Anterior cingulate cortex (tissue), 58 donors: ENCODE measurements around the gene HSP90AA1.
A peak's percentile ranks its signal among the peaks of the same experiment; 100 is the strongest.
"Not testable (repeated sequence)": the region's sequence is repeated elsewhere in the genome, so short reads cannot be mapped to it uniquely, and the experiment has no call there.

Source experiments
- DNase-seq, 58 donors: peaks; one replicate each; lab custom pipeline; 2025; lab: John Stamatoyannopoulos, UW

The HSP90AA1 gene

DNA sequence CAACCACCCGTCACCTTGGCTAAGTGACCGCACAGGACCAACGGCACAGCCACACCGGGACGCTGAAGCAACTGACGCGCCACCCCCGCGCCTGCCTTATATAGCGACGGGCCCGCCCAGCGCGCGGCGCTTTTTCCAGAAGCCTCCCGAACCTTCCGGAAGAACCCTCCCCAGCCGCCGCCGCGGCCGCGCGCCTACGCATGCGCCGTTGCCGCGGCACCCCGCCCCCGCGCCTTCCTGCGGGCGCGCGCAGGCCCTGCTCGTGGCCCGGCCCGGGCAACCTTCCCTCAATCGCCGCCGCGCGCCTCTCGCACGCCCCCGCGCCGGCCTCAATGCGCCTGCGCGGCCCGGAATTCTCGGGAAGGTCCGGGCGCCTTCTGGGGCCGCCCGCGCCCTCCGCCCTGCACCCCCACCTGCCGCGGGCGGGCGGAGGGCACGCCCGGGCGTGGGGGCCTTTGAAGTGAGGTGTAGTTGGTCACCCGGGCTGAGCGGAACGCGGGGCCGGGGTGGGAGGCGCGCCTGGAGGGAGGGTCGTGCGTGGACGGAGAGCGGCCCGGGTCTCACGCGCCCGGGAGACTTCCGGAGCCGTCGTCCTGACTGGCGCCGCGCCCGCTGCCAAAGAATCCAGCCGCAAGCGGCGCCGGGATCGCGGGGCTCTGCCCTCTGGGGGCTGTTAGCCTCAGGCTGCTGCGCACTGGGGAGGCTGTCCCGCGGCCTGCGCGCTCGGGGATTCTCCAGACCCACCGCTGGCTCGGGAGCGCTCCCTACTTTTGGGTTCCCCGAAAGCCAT, at the start of gene HSP90AA1:
Gene HSP90AA1 (minus strand): TSS at position 73 of the 790 bp plus-strand sequence. CDS start 666 bp downstream, outside the sequence.
- peak; percentile 51 to 99 (median 88) for DNase-seq

DNA sequence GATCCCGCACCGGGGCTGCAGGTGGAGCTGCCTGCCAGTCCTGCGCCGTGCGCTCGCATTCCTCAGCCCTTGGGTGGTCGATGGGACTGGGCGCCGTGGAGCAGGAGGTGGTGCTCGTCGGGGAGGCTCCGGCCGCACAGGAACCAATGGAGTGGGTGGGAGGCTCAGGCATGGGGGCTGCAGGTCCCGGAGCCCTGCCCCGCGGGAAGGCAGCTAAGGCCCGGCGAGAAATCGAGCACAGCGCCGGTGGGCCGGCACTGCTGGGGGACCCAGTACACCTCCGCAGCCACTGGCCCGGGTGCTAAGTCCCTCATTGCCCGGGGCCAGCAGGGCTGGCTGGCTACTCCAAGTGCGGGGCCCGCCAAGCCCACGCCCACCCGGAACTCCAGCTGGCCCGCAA, 48.6 kb upstream of the HSP90AA1 start:
- DNase-seq: not testable (repeated sequence)

GRCh38 chr14:102134719-102135118, 47.9 kb upstream of the HSP90AA1 start:
- peak in 4 of 58 donors; percentile 6 to 32 (median 12) for DNase-seq

DNA sequence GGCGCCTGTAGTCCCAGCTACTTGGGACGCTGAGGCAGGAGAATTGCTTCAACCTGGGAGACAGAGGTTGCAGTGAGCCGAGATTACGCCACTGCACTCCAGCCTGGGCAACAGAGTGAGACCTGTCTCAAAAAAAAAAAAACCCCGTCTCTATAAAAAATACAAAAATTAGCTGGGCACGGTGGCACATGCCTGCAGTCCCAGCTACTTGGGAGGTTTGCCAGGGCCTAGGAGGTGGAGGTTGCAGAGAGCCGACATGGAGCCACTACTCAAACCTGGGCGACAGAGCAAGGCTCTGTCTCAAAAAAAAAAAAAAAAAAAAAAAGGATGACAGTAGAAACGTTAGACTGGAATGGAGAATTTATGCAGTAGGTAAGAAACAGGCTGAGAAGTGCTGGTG, 47.2 kb upstream of the HSP90AA1 start:
- DNase-seq: not testable (repeated sequence)

- no peak for DNase-seq
Observed at GRCh38 chr14:102131741-102132140, 44.9 kb upstream of the HSP90AA1 start.

- no peak for DNase-seq
Observed at GRCh38 chr14:102126807-102127455, 40.1 kb upstream of the HSP90AA1 start.

GRCh38 chr14:102125546-102125945, 38.7 kb upstream of the HSP90AA1 start:
- no peak for DNase-seq

DNA sequence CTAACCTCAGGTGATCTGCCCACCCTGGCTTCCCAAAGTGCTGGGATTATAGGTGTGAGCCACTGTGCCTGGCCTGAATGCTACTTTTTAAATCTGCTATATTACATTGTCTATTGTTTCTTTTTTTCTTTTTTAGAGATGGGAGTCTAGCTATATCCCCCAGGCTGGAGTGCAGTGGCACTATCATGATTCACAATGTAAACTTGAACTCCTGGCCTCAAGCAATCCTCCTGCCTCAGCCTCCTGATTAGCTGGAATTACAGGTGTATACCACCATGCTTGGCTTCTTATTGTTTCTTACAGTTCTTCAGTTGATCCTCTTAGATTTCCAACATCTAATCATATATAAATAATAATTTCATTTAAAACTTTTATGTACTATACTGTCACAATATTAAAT, 37.6 kb upstream of the HSP90AA1 start:
- DNase-seq: no peak

DNA sequence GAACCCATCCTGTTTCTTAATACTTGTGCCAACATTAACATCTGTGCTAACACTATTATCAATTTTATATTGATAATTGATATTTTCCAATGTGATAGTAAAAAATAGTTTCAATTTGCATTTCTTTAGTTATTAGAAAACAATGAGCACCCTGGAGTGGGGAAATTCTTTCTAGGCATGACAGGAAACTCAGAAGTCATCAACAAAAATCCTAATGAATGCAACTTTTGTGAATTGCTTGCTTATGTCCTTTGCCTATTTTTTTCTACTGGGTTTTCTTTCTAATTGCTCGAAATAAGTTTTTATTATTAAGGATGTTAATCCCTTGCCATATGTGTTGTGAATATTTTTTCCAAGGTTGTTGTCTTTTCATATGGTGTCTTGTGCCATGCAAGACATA, 34.7 kb upstream of the HSP90AA1 start:
- DNase-seq: no peak

GRCh38 chr14:102120888-102121287, 34.0 kb upstream of the HSP90AA1 start:
- no peak for DNase-seq

DNA sequence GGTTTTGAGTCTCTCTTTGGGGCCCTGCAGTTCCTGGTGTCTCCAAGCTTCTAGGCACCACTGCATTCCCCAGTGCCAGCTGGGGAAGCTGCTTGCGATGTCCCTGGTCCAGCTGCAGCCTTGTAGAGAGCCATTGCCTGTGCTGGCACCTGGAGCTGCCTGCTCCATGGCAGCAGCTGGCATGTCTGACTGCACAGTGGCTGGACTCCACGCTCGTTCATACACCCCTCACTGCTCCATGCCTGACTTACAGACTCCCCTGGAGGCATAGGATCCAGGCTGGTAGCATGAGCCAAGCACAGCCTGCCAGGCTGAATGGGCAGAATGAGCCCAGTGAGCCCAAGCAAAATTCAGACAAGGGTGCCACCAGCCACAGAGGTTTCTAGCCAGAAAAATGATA, 31.0 kb upstream of the HSP90AA1 start:
- no peak for DNase-seq

- no peak for DNase-seq
Observed at GRCh38 chr14:102116361-102117180, 29.7 kb upstream of the HSP90AA1 start.

GRCh38 chr14:102111101-102111500, 24.3 kb upstream of the HSP90AA1 start:
- no peak for DNase-seq

DNA sequence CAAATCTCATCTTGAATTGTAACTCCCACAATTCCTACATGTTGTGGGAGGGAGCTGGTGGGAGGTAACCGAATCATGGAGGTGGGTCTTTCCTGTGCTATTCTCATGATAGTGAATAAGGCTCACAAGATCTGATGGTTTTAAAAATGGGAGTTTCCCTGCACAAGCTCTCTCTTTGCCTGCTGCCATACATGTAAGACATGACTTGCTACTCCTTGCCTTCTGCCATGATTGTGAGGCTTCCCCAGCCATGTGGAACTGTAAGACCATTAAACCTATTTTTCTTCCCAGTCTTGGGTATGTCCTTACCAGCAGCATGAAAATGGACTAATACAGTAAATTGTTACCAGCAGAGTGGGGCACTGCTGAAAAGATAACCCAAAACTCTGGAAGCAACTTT, 22.5 kb upstream of the HSP90AA1 start:
- not testable (repeated sequence) for DNase-seq

DNA sequence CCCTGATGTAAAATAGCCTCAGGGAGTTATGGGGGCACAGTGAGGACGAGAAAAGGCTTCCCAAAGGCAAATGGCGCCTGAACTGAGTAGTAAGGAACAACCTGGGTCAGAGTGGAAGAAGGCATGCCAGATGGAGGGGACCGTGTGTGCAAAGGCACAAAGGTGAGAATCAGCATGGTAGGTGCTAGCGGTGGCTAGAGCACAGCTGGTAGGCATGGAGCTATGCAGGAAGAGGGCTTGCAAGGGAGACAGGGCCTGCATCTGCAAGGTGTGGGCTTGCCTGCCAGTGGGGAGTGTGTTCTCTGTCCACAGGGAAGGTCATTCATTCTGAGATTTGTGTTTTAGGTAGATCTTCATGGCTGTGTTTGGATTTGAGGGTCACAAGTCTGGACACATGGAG, 18.5 kb upstream of the HSP90AA1 start:
- no peak for DNase-seq

GRCh38 chr14:102103062-102103695, 16.3 kb upstream of the HSP90AA1 start:
- DNase-seq: no peak

DNA sequence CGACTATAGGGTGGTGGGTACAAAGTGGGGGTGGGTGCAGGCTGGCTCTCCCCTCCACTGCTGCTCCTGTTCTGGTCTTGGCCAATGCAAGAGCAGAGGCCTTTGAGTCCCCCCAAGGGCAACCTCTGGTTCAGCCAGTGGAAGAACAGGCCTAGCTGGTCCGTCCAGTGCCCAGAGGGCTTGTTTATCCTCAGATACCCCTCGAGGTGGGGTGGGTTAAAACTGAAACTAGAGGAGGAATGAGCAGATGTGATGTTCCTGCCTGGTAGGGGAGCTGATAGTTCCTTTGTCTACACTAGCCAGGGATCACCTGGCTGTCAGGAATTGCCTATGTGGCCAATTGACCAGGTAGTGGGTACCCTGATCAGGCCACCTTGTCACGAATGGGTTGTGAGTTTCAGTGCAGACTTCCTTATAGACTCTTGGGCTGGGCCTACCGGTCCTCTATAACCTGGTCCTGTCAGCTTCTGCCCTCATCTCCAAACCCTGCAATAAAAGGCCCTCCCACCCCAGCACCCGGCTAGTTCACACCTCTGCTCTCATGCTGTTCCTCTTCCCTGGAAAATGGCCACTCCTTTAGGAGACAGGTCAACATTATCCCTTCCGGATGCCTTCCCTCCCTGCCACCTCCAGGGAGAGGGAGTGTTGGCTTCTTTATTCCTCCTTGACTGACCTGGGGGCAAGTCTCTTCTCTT, 10.7 kb upstream of the HSP90AA1 start:
- no peak for DNase-seq

- DNase-seq: peak in 57 of 58 donors; percentile 31 to 92 (median 75)
Observed at GRCh38 chr14:102096569-102097188, 9.8 kb upstream of the HSP90AA1 start.

- peak in 3 of 58 donors; percentile 48 to 59 (median 48) for DNase-seq
Observed at GRCh38 chr14:102095871-102096568, 9.2 kb upstream of the HSP90AA1 start.
